ENCODE measurements around the gene ABCA4.

The ABCA4 gene

GRCh38 chr1:94067196-94067595 lies 53.8 kb downstream of the ABCA4 start:
- H3K9me3 ChIP-seq (ENCODE audit: control insufficient read depth, low read length) = no peaks in the 10 kb centered on the region
- no peak for TF ChIP-seq CTCF (IDR thresholded peaks at IDR 0.05)
- peaks cover 17% of the 10 kb centered on the region for H3K4me1 ChIP-seq
- H3K27me3 ChIP-seq (ENCODE audit: control insufficient read depth, insufficient read depth, low read length) = no peaks in the 10 kb centered on the region
- H3K79me2 ChIP-seq = no peaks in the 10 kb centered on the region
- H3K27ac ChIP-seq = peak overlapping the region; percentile 36
- H3K9ac ChIP-seq = no peak overlapping the region
- H3K4me2 ChIP-seq (ENCODE audit: low read length) = no peak overlapping the region
- H3K36me3 ChIP-seq (ENCODE audit: control insufficient read depth, insufficient read depth, low read length) = no peaks in the 10 kb centered on the region
- no peak overlapping the region for H2AFZ ChIP-seq
- H3K4me3 ChIP-seq (ENCODE audit: low read depth, low read length) = no peak overlapping the region

GRCh38 chr1:94063379-94063778 lies 57.6 kb downstream of the ABCA4 start:
- Histone ChIP-seq H3K4me3 (ENCODE audit: low read depth, low read length) (no peak overlapping the region), H3K27ac (no peak overlapping the region), H3K4me1 (peaks cover 11% of the 10 kb centered on the region), H3K9me3 (ENCODE audit: control insufficient read depth, low read length) (no peaks in the 10 kb centered on the region), H3K9ac (no peak overlapping the region), H3K36me3 (ENCODE audit: control insufficient read depth, insufficient read depth, low read length) (no peaks in the 10 kb centered on the region), H3K4me2 (ENCODE audit: low read length) (no peak overlapping the region), H3K27me3 (ENCODE audit: control insufficient read depth, insufficient read depth, low read length) (no peaks in the 10 kb centered on the region), H3K79me2 (no peaks in the 10 kb centered on the region), H2AFZ (peak overlapping the region; percentile 7)
- TF ChIP-seq CTCF (IDR thresholded peaks at IDR 0.05) = peak; percentile 54

- H3K4me1 ChIP-seq = peaks cover 7% of the 10 kb centered on the region
- no peaks in the 10 kb centered on the region for H3K36me3 ChIP-seq (ENCODE audit: control insufficient read depth, insufficient read depth, low read length)
- no peaks in the 10 kb centered on the region for H3K27me3 ChIP-seq (ENCODE audit: control insufficient read depth, insufficient read depth, low read length)
- peak overlapping the region; percentile 38 for H2AFZ ChIP-seq
- no peaks in the 10 kb centered on the region for H3K9me3 ChIP-seq (ENCODE audit: control insufficient read depth, low read length)
- no peak overlapping the region for H3K4me3 ChIP-seq (ENCODE audit: low read depth, low read length)
- peak; percentile 81 for TF ChIP-seq CTCF (IDR thresholded peaks at IDR 0.05)
- no peak overlapping the region for H3K27ac ChIP-seq
- H3K79me2 ChIP-seq = no peaks in the 10 kb centered on the region
- no peak overlapping the region for H3K9ac ChIP-seq
- H3K4me2 ChIP-seq (ENCODE audit: low read length) = no peak overlapping the region
Observed at GRCh38 chr1:94061513-94062443, 59.2 kb downstream of the ABCA4 start.

GRCh38 chr1:94060720-94061119 lies 60.2 kb downstream of the ABCA4 start:
- no peaks in the 10 kb centered on the region for H3K27me3 ChIP-seq (ENCODE audit: control insufficient read depth, insufficient read depth, low read length)
- no peaks in the 10 kb centered on the region for H3K79me2 ChIP-seq
- no peak overlapping the region for H3K4me3 ChIP-seq (ENCODE audit: low read depth, low read length)
- no peaks in the 10 kb centered on the region for H3K9me3 ChIP-seq (ENCODE audit: control insufficient read depth, low read length)
- TF ChIP-seq CTCF (IDR thresholded peaks at IDR 0.05) = no peak
- peaks cover 2% of the 10 kb centered on the region for H3K4me1 ChIP-seq
- no peak overlapping the region for H3K27ac ChIP-seq
- no peak overlapping the region for H2AFZ ChIP-seq
- no peak overlapping the region for H3K9ac ChIP-seq
- no peak overlapping the region for H3K4me2 ChIP-seq (ENCODE audit: low read length)
- no peaks in the 10 kb centered on the region for H3K36me3 ChIP-seq (ENCODE audit: control insufficient read depth, insufficient read depth, low read length)

- Histone ChIP-seq H3K9me3 (ENCODE audit: control insufficient read depth, low read length) (no peaks in the 10 kb centered on the region), H3K27me3 (ENCODE audit: control insufficient read depth, insufficient read depth, low read length) (no peaks in the 10 kb centered on the region), H3K27ac (no peak overlapping the region), H3K9ac (no peak overlapping the region), H3K4me1 (peaks cover 2% of the 10 kb centered on the region), H3K4me2 (ENCODE audit: low read length) (no peak overlapping the region), H3K79me2 (no peaks in the 10 kb centered on the region), H2AFZ (no peak overlapping the region), H3K4me3 (ENCODE audit: low read depth, low read length) (no peak overlapping the region), H3K36me3 (ENCODE audit: control insufficient read depth, insufficient read depth, low read length) (no peaks in the 10 kb centered on the region)
- no peak for TF ChIP-seq CTCF (IDR thresholded peaks at IDR 0.05)
Observed at GRCh38 chr1:94058766-94059165, 62.2 kb downstream of the ABCA4 start.
